GM19240 (cell line): ENCODE data around the gene OSBPL2.

Source experiments
- DNase-seq: peaks from one replicate; pipeline ENCODE4 v3.0.0; 2011; ENCODE audit warnings: low spot score; ENCODE audit not compliant: insufficient read length

Gene OSBPL2

GRCh38 chr20:62206388-62206775 is 31.9 kb upstream of the OSBPL2 start:
- DNase-seq = no peak

GRCh38 chr20:62208061-62208794 is 30.1 kb upstream of the OSBPL2 start:
- no peak for DNase-seq

GRCh38 chr20:62208795-62209755 is 29.2 kb upstream of the OSBPL2 start:
- no peak for DNase-seq

- DNase-seq = no peak
Observed at GRCh38 chr20:62209850-62210495, 28.3 kb upstream of the OSBPL2 start.

GRCh38 chr20:62210496-62210855 is 27.8 kb upstream of the OSBPL2 start:
- no peak for DNase-seq

GRCh38 chr20:62211216-62211615 is 27.1 kb upstream of the OSBPL2 start:
- DNase-seq = no peak

- DNase-seq = no peak
Observed at GRCh38 chr20:62211769-62212288, 26.5 kb upstream of the OSBPL2 start.

- no peak for DNase-seq
Observed at GRCh38 chr20:62212299-62212698, 26.0 kb upstream of the OSBPL2 start.

GRCh38 chr20:62214067-62214466 is 24.3 kb upstream of the OSBPL2 start:
- DNase-seq = no peak

GRCh38 chr20:62215020-62215990 is 23.0 kb upstream of the OSBPL2 start:
- DNase-seq = no peak

GRCh38 chr20:62215991-62216635 is 22.2 kb upstream of the OSBPL2 start:
- DNase-seq = no peak

GRCh38 chr20:62216636-62217566 is 21.4 kb upstream of the OSBPL2 start:
- DNase-seq = no peak

- DNase-seq = no peak
Observed at GRCh38 chr20:62217913-62218773, 20.2 kb upstream of the OSBPL2 start.

GRCh38 chr20:62219101-62219991 is 19.0 kb upstream of the OSBPL2 start:
- DNase-seq = no peak

- DNase-seq = peak; percentile 56
Observed at GRCh38 chr20:62219992-62220665, 18.2 kb upstream of the OSBPL2 start, which contains the start of gene HRH3. Gene HRH3 (minus strand): TSS chr20:62220278. CDS start chr20:62219970, 308 bp downstream.
